Left renal pelvis (tissue), 4 donors: ENCODE results near the gene OR52K1. TPM values are rescaled to one million over a fixed set of nuclear protein-coding genes. Genes with fewer than 3 reads are reported as not detected.
"Not testable (repeated sequence)": the region's sequence is repeated elsewhere in the genome, so short reads cannot be mapped to it uniquely, and the experiment has no call there.

Experiments used
- DNase-seq, 4 donors: peaks; one replicate each; pipeline ENCODE4 v3.0.0-alpha.2; 2013; ENCODE audit warnings: low read depth in 4 of 4, low spot score in 3 of 4
- polyA plus RNA-seq, 4 donors: library from polyadenylated mRNA; unstranded; fragments of 120-200 nt; gene quantifications; one replicate each; pipeline ENCODE4 v1.2.1, GENCODE V29; 2013; ENCODE audit not compliant: insufficient read length in 4 of 4

OR52K1 gene
- polyA plus RNA-seq, 4 donors: 0.09 to 0.18 (median 0.13) TPM

DNA sequence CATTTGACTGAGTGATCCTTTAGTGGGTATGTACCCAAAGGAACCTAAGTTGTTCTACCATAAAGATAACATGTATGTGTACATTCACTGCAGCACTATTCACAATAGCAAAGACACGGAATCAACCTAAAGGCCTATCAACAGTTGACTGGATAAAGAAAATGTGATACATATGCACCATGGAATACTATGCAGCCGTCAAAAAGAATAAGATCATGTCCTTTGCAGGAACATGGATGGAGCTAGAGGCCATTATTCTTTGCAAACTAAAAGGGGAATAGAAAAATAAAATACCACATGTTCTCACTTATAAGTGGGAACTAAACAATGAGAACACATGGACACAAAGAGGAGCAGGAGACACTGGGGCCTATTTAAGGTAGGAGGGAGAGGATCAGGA lies 9.0 kb downstream of the OR52K1 start:
- DNase-seq: not testable (repeated sequence)

DNA sequence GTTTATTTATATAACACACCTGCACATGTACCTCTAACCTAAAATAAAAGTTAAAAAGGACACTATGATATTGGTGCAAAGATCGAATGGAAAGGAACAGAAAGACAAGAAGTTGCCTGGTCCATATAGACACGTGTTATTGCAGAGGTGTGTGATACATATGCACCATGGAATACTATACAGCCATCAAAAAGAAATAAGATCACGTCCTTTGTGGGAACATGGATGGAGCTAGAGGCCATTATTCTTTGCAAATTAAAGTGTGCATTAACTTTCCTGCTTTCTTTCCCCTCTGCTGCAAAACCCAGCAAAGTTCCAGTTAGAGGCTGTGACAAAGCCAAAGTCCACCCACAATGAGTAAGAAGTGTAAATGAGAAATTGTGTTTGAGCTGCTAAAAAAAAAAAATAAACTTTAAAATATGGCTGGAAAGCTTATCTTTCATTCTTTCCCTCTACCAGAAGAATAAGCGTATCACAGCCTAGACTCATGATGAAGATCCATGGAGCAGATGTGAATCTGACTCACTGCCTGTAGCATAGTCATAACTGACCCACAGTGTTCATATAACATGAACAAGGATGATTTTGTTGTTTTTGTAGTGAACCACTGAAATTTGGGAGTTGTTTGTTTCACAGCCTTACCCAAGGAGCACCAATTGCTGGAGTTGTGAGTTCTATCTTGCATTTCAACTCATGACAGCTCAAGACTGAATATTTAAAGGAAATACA lies 9.6 kb downstream of the OR52K1 start:
- no peak for DNase-seq

DNA sequence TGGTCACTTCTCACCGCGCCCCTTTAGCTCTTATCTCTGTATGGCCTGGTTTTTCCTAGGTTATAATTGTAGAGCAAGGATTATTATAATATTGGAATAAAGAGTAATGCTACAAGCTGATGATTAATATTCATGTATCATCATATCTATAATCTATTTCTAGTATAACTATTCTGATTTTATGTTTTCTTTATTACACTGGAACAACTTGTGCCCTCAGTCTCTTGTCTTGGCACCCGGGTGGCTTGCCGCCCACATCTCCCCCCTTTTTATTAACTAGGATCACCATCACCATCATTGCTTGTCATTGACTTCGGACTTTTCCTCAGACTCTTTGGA lies 11.0 kb downstream of the OR52K1 start:
- DNase-seq: no peak

DNA sequence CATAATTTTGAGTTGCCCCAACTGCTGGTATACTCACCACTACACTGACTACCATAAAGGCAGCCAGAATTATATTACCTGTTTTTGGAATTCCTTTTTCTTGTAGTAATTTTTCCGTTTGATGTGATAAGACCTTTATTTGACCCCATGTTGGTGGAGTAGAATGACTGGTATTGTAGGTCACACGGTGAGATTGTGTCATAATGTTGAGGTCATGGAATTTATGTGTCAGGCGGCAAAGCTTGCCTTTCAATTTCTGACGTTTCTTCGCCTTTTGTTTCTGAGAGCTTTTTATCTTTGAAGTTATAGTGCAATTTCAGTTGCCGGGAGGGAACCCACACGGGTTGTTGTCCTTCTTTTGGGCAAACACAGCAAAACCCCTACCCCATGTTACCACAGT lies 13.0 kb downstream of the OR52K1 start:
- DNase-seq: no peak

DNA sequence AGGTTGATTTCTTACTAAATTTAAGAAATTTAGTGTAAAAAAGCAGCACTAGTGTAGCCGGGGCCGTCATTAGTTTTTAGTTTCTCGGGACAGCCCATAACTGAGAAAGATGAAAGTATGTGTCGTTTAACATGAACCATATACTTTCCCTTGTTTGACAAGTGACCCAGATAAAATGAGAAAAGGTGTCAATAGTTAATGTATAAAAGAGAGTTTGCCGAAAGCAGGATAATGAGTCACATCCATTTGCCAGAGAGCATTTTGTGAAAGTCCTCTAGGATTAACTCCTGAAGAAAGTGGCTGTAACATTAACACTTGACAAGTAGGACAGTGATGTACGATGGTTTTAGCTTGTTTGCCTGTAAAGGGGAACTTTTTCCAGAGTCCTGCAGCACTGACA lies 13.5 kb downstream of the OR52K1 start:
- DNase-seq: no peak

DNA sequence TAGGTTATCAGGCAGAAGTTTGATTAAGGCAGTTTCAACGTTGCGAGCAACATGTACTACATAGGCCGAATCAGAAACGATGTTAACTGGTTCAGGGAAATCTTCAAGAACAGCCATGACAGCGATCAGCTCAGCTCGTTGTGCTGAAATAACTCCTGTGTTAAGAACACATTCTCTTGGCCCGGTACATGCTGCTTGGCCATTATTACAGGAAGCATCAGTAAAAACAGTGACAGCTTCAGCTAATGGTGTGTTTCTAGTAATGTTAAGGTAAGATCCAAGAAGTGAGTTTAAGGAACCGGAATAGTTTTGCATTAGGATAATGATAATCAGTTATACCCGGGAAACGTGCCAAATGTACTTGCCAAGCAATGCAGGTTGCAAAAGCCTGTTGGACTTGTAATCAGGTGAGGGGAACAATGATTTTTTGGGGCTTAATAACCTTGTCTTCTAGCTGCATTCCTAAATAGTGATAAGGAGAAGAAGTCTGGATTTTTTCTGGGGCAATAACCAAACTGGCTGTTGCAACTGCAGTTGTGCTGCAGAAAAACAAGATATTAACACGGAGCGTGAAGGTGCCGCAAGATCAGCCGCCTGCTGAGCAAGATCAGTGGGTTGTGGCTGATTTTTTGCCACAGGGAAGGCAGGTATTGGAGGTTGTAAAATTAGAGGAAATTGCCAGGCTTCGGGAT lies 14.3 kb downstream of the OR52K1 start:
- no peak for DNase-seq

DNA sequence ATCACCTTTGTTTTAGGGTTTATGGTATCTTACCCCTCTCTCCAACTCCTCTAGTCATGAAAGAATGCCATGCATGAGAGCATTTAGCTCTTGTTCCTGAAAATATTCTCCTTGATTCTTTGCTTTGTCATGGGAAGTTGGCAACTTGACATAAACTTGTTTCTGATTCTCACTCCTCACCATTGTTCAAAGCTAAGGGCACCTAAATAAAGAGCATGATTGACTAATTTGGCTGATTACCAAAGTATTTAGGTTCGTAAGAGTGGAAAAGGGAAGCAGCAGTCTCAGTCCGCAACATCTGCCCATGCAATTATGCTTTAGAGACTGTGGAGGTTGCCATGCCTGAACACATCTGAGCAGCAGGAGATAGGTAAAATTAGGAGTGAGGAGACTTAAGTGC lies 26.4 kb downstream of the OR52K1 start:
- no peak for DNase-seq

DNA sequence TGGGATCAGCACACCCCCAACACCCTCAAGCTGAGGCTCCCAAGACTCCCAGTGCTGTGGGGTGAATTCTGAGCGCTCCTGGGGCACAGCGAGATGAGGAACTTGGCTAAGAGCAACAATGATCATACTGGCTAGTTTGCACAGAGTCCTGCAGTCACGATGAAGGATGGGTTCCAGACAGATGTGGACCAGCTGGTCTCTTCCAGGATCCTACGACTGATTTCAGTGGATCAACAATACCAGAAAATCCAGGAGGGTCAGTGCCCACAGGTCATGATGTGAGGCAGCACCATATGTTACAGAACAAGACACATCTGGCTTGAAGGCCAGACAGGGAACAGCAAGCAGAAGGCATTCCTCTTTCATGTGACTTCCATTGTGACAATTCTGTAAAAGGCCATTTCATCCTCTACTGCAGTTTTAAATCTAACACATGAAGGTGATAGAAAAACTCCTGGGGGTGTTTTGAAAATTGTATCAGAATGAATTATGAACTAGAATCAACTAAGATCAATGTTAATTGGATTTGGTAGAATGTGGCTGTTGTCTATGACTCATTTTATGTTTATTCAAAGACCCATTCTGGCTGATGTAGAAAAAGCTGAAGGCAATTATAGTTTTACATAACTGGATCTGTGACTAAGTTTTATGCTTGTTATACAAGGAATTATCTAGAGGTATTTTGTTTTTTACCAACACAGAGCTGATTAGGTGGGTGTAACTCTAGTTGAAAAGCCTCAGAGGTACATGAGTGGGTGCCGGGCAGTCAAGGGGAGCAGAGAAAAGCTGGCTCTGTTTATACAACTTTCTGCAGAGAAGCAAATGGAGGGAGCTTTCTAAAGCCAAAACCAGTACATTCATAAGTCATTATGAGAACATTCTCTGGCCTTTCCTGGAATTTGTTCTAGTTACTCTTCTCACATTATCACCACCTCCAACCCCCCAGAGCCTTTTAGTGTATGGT lies 29.1 kb downstream of the OR52K1 start:
- DNase-seq: no peak

DNA sequence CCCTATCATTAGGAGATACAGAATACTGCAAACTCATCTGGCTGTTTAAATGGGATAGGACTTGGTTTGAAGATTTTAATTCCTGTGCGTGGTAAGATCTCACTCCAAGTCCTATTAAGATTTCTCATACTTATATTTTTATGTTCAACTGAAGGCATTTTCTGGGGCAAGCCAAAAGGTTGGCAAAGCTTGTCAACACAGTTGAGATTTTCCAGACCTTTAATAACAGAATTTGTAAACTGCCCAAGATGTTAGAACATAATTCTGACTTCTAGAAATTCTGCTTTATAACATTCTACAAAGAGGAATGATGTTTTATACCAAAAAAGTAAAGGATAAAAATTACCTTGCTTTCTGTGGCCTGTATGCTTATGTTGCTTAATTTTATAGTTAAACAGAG lies 31.8 kb downstream of the OR52K1 start:
- no peak for DNase-seq

DNA sequence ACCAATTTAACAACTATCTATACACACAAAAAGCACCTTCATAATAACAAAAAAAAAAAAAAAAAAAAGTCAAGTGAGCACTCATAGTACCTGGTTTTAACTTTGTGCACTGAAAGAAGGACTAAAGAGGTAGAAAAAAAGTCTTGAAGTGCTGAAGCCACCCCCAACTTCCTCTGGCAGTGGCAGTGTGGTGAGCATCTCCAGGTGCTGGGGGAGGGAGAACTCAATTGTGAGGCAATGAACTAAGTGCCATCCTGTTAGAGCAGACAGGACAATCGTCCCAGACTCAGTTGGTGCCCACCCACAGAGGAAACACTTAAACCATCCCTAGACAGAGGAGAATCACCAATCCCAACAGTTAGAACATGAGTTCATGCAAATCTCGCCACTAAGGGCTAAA lies 39.9 kb downstream of the OR52K1 start:
- no peak for DNase-seq

DNA sequence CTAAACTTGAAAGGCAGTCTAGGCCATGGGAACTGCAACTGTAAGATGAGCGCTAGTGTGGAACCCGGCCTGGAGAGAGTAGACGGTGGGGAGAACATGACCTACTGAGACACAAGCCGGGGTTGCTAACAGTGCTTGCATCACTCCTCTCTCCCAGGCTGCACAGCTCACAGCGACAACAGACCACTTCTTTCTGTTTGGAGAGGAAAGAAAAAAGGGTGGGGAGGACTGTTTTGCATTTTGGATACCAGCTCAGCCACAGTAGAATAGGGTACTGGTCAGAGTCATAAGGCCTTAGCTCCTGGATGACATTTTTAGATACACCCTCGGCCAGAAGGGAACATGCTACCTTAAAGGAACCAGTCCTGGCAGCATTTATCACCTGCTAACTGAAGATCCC lies 40.3 kb downstream of the OR52K1 start:
- no peak for DNase-seq

DNA sequence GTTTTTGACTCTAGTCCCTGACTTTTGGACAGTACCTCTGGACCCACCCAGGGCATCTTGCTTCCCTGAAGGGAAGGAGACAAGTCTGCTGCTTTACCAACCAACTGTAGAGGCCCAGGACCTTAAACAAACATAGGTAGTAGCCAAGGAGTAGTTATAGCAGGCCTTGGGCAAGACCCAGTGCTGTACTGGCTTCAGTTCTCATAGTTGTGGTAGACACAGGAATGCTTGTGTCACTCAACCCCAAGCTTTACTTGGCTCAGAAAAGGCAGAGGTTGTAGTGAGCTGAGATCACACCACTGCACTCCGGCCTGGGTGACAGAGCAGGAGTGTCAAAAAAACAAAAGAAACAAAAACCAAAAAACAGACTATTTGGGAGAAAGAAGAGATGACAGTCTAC lies 41.2 kb downstream of the OR52K1 start:
- DNase-seq: no peak

DNA sequence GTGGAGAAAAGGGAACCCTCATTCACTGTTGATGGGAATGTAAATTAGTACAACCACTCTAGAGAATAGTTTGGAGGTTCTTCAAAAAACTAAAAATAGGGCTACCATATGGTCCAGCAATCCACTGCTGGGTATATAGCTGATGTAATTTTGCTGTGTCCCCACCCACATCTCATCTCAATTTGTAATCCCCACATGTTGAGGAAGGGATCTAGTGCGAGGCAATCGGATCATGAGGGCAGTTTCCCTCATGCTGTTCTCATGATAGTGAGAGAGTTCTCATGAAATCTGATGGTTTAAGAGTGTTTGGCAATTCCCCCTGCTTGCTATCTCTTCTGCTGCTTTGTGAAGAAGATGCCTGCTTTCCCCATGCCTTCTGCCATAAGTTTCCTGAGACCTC lies 45.5 kb downstream of the OR52K1 start:
- no peak for DNase-seq

DNA sequence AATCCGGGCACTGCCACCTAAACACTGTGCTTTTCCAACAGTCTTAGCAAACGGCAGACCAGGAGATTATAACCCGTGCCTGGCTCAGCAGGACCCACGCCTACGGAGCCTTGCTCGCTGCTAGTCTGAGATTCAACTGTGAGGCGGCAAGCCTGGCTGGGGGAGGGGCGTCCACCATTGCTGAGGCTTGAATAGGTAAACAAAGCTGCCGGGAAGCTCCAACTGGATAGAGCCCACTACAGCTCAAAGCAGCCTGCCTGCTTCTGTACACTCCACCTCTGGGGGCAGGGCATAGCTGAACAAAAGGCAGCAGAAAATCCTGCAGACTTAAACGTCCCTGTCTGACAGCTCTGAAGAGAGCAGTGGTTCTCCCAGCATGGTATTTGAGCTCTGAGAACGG lies 49.2 kb downstream of the OR52K1 start:
- DNase-seq: not testable (repeated sequence)

DNA sequence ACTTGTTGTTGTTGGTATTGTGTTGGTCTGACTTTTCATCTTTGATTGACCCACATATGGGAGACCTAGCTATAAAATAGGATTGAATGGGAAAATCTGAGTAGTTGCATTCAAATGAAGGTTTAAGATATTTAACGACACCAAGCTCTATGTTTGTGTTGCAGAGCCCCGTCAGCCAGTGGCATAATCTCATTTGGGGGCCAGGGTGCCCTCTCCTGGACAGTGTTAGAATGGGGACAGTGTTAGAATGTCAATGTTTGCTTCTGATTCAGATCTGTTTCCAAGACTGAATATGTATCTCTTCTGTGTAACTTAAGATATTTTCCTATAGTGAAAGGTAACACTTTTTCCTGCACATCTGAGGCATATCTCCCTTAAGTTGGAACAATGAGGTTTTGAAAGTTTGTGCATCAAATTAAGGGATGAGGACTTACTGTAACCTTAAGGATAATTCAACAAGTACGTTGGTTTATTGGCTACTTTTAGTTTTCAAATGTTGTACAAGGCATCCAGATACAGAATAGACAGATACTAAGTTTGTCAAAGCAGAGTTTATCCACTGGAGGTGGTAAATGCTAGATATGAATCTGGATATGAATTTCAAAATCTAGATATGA lies 57.3 kb downstream of the OR52K1 start:
- peak in 2 of 4 donors; percentile 3 to 12 for DNase-seq

DNA sequence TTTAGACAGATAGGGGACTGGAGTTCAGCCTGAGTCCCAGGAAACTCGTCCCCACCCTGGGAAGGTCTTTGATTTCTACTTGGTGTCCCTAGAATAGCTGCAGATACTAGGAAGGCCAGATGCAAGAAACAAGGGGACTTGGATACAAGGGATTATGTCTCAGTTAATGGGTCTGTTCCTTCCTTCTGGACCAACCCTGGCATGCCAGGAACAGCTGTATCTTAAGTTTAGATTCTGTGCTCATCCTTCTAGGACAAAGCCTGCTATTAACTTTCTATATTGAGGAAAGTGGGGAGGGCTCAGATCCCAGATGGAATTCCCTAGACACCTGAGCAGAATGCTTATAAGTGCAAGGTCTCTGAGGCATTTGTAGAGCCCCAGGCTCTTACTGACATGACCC lies 58.6 kb downstream of the OR52K1 start:
- DNase-seq: no peak

Other genes with a start within 250 kb of the OR52K1 start
- not detected for gene OR52B4, start 114.3 kb upstream of the OR52K1 start, polyA plus RNA-seq
- 10 to 100 TPM; 20.6 to 23.2 (median 22.5) TPM for gene TRIM21, start 88.9 kb upstream of the OR52K1 start, polyA plus RNA-seq
- gene OR52K2, start 33.4 kb upstream of the OR52K1 start, polyA plus RNA-seq: not detected
- not detected for gene OR52M1, start 62.5 kb downstream of the OR52K1 start, polyA plus RNA-seq
- gene OR52I2, start 99.1 kb downstream of the OR52K1 start, polyA plus RNA-seq: not detected
- gene OR52I1, start 111.4 kb downstream of the OR52K1 start, polyA plus RNA-seq: under 1 TPM in 1 of 4 donors, not detected in 3; 0.08 TPM
- 10 to 100 TPM; 16.4 to 23.0 (median 20.5) TPM for gene TRIM68, start 125.6 kb downstream of the OR52K1 start, polyA plus RNA-seq
- not detected for gene OR51D1, start 154.8 kb downstream of the OR52K1 start, polyA plus RNA-seq
- gene OR51E1, start 161.3 kb downstream of the OR52K1 start, polyA plus RNA-seq: 1 to 10 TPM; 1.8 to 3.1 (median 2.3) TPM
- under 1 TPM; 0.46 to 0.89 (median 0.67) TPM for gene OR51E2, start 215.2 kb downstream of the OR52K1 start, polyA plus RNA-seq
- gene MMP26, start 222.1 kb downstream of the OR52K1 start, polyA plus RNA-seq: under 1 TPM; 0.21 to 0.71 (median 0.30) TPM